Activated effector memory CD4-positive, alpha-beta T cell treated with Interleukin-2 at 50 U/mL for 16 hours (primary cell): ENCODE data around the gene EFNA1.
"Not testable (repeated sequence)": the region's sequence is repeated elsewhere in the genome, so short reads cannot be mapped to it uniquely, and the experiment has no call there.

Source experiments
- DNase-seq: peaks from one replicate; pipeline ENCODE4 v3.0.0-alpha.2; 2020

Gene EFNA1

GRCh38 chr1:155125946-155126555 is 1.6 kb upstream of the EFNA1 start:
- no peak for DNase-seq

GRCh38 chr1:155126556-155127104 is 1.0 kb upstream of the EFNA1 start:
- DNase-seq, result peak; percentile 9

GRCh38 chr1:155127967-155128754 is 485 bp downstream of the EFNA1 start:
- no peak for DNase-seq

GRCh38 chr1:155128755-155129473 is 1.2 kb downstream of the EFNA1 start:
- DNase-seq, result no peak

- DNase-seq, result no peak
Measured at GRCh38 chr1:155130272-155131006, 2.8 kb downstream of the EFNA1 start.

- DNase-seq, result no peak
Measured at GRCh38 chr1:155131285-155131684, 3.6 kb downstream of the EFNA1 start.

- DNase-seq, result no peak
Measured at GRCh38 chr1:155131856-155132255, 4.2 kb downstream of the EFNA1 start.

GRCh38 chr1:155133799-155134281 is 6.2 kb downstream of the EFNA1 start:
- DNase-seq, result no peak

- DNase-seq, result no peak
Measured at GRCh38 chr1:155134322-155134721, 6.6 kb downstream of the EFNA1 start.

GRCh38 chr1:155134880-155135414 is 7.3 kb downstream of the EFNA1 start:
- DNase-seq, result peak; percentile 10

- peak; percentile 87 for DNase-seq
Measured at GRCh38 chr1:155135415-155136028, 7.8 kb downstream of the EFNA1 start, which contains the start of gene SLC50A1. TSS of gene SLC50A1 (plus strand) at chr1:155135852. CDS start at chr1:155135912, 60 bp downstream.

GRCh38 chr1:155136748-155137147 is 9.1 kb downstream of the EFNA1 start:
- DNase-seq, result peak; percentile 10

- no peak for DNase-seq
Measured at GRCh38 chr1:155137154-155137949, 9.7 kb downstream of the EFNA1 start.

GRCh38 chr1:155139895-155140629 is 12.4 kb downstream of the EFNA1 start, which contains the start of gene DPM3:
TSS of gene DPM3 (minus strand) at chr1:155140531. CDS start at chr1:155140240, 291 bp downstream.
- DNase-seq, result peak; percentile 79

- DNase-seq, result no peak
Measured at GRCh38 chr1:155140630-155140953, 12.9 kb downstream of the EFNA1 start.

- DNase-seq, result no peak
Measured at GRCh38 chr1:155141749-155142148, 14.1 kb downstream of the EFNA1 start.

GRCh38 chr1:155145491-155145890 is 17.8 kb downstream of the EFNA1 start:
- no peak for DNase-seq

- DNase-seq, result not testable (repeated sequence)
Measured at GRCh38 chr1:155155996-155156643, 28.4 kb downstream of the EFNA1 start.

GRCh38 chr1:155158991-155159390 is 31.3 kb downstream of the EFNA1 start:
- DNase-seq, result no peak

- no peak for DNase-seq
Measured at GRCh38 chr1:155160128-155160527, 32.5 kb downstream of the EFNA1 start.
